Transverse colon (tissue), 4 donors: Measurements from ENCODE around the gene SLC25A29. TPM values are rescaled to one million over a fixed set of nuclear protein-coding genes. Genes with fewer than 3 reads are reported as not detected.

Experiments
- DNase-seq: peaks from one replicate; pipeline ENCODE4 v3.0.0-alpha.2; 2019
- H3K27ac ChIP-seq, 4 donors: fragments of 200-600 bp; sonication (generic); 2 replicates each; pipeline ENCODE4 v1.5.1; 2016 to 2018; ENCODE audit warnings: inconsistent platforms in 4 of 4
- H3K27me3 ChIP-seq: fragments of 200-600 bp; sonication (generic); 2 replicates; pipeline ENCODE4 v1.5.1; 2017; ENCODE audit warnings: inconsistent platforms
- H3K36me3 ChIP-seq, 4 donors: fragments of 200-600 bp; sonication (generic); 2 replicates each; pipeline ENCODE4 v1.5.1; 2017 to 2019; ENCODE audit warnings: inconsistent platforms in 4 of 4
- H3K4me1 ChIP-seq, 4 donors: fragments of 200-600 bp; sonication (generic); 2 replicates each; pipeline ENCODE4 v1.5.1; 2017 to 2020; ENCODE audit warnings: inconsistent platforms in 4 of 4
- H3K4me3 ChIP-seq, 4 donors: fragments of 200-600 bp; sonication (generic); 1 replicate in 1 of 4; 2 replicates in 3 of 4; pipeline versions ENCODE4 v1.5.1 to v1.6.1; 2017 to 2019; ENCODE audit warnings: inconsistent platforms in 4 of 4
- H3K9me3 ChIP-seq, 2 donors: fragments of 200-600 bp; sonication (generic); 2 replicates each; pipeline ENCODE4 v1.5.1; 2017 to 2019; ENCODE audit warnings: inconsistent platforms in 2 of 2
- CTCF ChIP-seq, 5 experiments: fragments of 200-600 bp in 3 of 5; fragments of 450-650 bp in 2 of 5; sonication (generic) in 3 of 5; IDR thresholded peaks; 1 replicate in 2 of 5; 2 replicates in 3 of 5; pipeline ENCODE4 v1.5.1; 2016 to 2017; ENCODE audit warnings: antibody characterized with exemption in 5 of 5, inconsistent platforms in 3 of 5, mild to moderate bottlenecking in 2 of 5, moderate library complexity in 1 of 5
- EP300 ChIP-seq: sonication (generic); formaldehyde crosslinking; IDR thresholded peaks from one replicate; pipeline ENCODE4 v1.6.1; 2017; ENCODE audit warnings: antibody characterized with exemption, low read depth
- POLR2A ChIP-seq: fragments of 450-650 bp; IDR thresholded peaks from one replicate; pipeline ENCODE4 v1.6.1; 2016; ENCODE audit warnings: antibody characterized with exemption, mild to moderate bottlenecking, moderate library complexity
- POLR2AphosphoS5 ChIP-seq, 3 donors: sonication (generic); formaldehyde crosslinking; IDR thresholded peaks; one replicate each; pipeline ENCODE4 v1.6.1; 2016; ENCODE audit warnings: antibody characterized with exemption in 3 of 3
- WGBS, 2 donors: methylation state at CpG; one replicate each; pipeline ENCODE4 v1.1.5; 2018; ENCODE audit warnings: low coverage in 1 of 2; 5-methylcytosine and 5-hydroxymethylcytosine counted together
- in situ Hi-C, 4 donors: fragments of 200-750 bp; cut with MboI; loops; one replicate each; pipeline versions ENCODE4 v1.15.0 to v1.15.1; 2017; ENCODE audit warnings: low sequenced_read_pairs in 3 of 4, low pct_ligation_motif_present in 1 of 4, low pct_unique_long_range_greater_than_20kb in 1 of 4
- intact Hi-C: fragments of 100-400 bp; cut with DNase I; formaldehyde crosslinking; loops from one replicate; pipeline ENCODE4 v1.15.1; 2023; ENCODE audit warnings: low total_unique reads
- total RNA-seq, 4 donors: library from RNA; depleted of rRNA; stranded (reverse); fragments of >200 nt; gene quantifications; one replicate each; pipeline ENCODE4 v1.1.0, GENCODE V29; 2016

The SLC25A29 gene
- total RNA-seq, 4 donors from 2014 or later, result 16.8 to 62.7 (median 19.7) TPM

GRCh38 chr14:100294213-100294962 lies 11.9 kb downstream of the SLC25A29 start:
- no peaks in the 10 kb centered on the region for H3K36me3 ChIP-seq
- DNase-seq, result peak; percentile 6
- H3K27ac ChIP-seq, result no peak overlapping the region
- H3K4me1 ChIP-seq, result peaks cover 10 to 21% (median 16%) of the 10 kb centered on the region in 4 donors
- TF ChIP-seq POLR2A (no peak), EP300 (no peak), CTCF (IDR thresholded peaks at IDR 0.05) (no peak), POLR2AphosphoS5 (IDR thresholded peaks at IDR 0.05) (no peak)
- 79 to 100% methylated on average over 2 to 12 of the region's 12 CpGs for WGBS, 2 donors
- in situ Hi-C loops, result no loop called here
- H3K9me3 ChIP-seq, result no peaks in the 10 kb centered on the region
- H3K27me3 ChIP-seq, result no peaks in the 10 kb centered on the region
- intact Hi-C loops, result no loop called here
- no peak overlapping the region for H3K4me3 ChIP-seq

GRCh38 chr14:100293497-100294212 lies 12.6 kb downstream of the SLC25A29 start:
- intact Hi-C loops, result no loop called here
- peaks cover 10 to 21% (median 16%) of the 10 kb centered on the region in 4 donors for H3K4me1 ChIP-seq
- H3K27me3 ChIP-seq, result no peaks in the 10 kb centered on the region
- no peaks in the 10 kb centered on the region for H3K36me3 ChIP-seq
- 73% methylated on average over 13 of the region's 14 CpGs; no CpG with 5 or more reads in 1 of the 2 donors for WGBS, 2 donors
- DNase-seq, result peak; percentile 4
- H3K9me3 ChIP-seq, result no peaks in the 10 kb centered on the region
- H3K27ac ChIP-seq, result no peak overlapping the region
- no peak for TF ChIP-seq EP300
- TF ChIP-seq POLR2A, result no peak
- no peak for TF ChIP-seq POLR2AphosphoS5 (IDR thresholded peaks at IDR 0.05)
- TF ChIP-seq CTCF (IDR thresholded peaks at IDR 0.05), result no peak
- H3K4me3 ChIP-seq, result no peak overlapping the region
- in situ Hi-C loops, result no loop called here

- Histone ChIP-seq H3K27me3 (no peaks in the 10 kb centered on the region), H3K4me1 (peaks cover 6 to 17% (median 13%) of the 10 kb centered on the region in 4 donors), H3K27ac (no peak overlapping the region), H3K9me3 (no peaks in the 10 kb centered on the region), H3K36me3 (no peaks in the 10 kb centered on the region), H3K4me3 (no peak overlapping the region)
- TF ChIP-seq POLR2A (no peak), CTCF (IDR thresholded peaks at IDR 0.05) (no peak), POLR2AphosphoS5 (IDR thresholded peaks at IDR 0.05) (no peak), EP300 (no peak)
- intact Hi-C loops (no loop called here), in situ Hi-C loops (no loop called here)
- peak; percentile 5 for DNase-seq
- WGBS, 2 donors, result 95% methylated on average over 40 of the region's 42 CpGs; no CpG with 5 or more reads in 1 of the 2 donors
Measured at GRCh38 chr14:100292776-100293461, 13.3 kb downstream of the SLC25A29 start.

GRCh38 chr14:100292301-100292775 lies 13.9 kb downstream of the SLC25A29 start:
- H3K27me3 ChIP-seq, result no peaks in the 10 kb centered on the region
- H3K4me1 ChIP-seq, result peaks cover under 1 to 11% (median 8%) of the 10 kb centered on the region in 4 donors
- DNase-seq, result peak; percentile 6
- H3K27ac ChIP-seq, result no peak overlapping the region
- H3K36me3 ChIP-seq, result no peaks in the 10 kb centered on the region
- TF ChIP-seq CTCF (IDR thresholded peaks at IDR 0.05), result no peak
- TF ChIP-seq POLR2A, result no peak
- no peak for TF ChIP-seq POLR2AphosphoS5 (IDR thresholded peaks at IDR 0.05)
- TF ChIP-seq EP300, result no peak
- intact Hi-C loops, result no loop called here
- H3K9me3 ChIP-seq, result no peaks in the 10 kb centered on the region
- in situ Hi-C loops, result no loop called here
- H3K4me3 ChIP-seq, result no peak overlapping the region
- 95% methylated on average over 60 of the region's 61 CpGs; no CpG with 5 or more reads in 1 of the 2 donors for WGBS, 2 donors
